Lung (tissue), 12 donors: ENCODE measurements around the gene PPP1R9B. TPM values are rescaled to one million over a fixed set of nuclear protein-coding genes. Genes with fewer than 3 reads are reported as not detected.
A peak's percentile ranks its signal among the peaks of the same experiment; 100 is the strongest.

Experiments used
- ATAC-seq: fragments of 200-7000 bp; cut with Tn5 transposase; one replicate; pipeline ENCODE4 v1.9.1; 2020; ENCODE audit warnings: moderate number of reproducible peaks; ENCODE audit not compliant: insufficient read depth, low FRiP score
- DNase-seq, 3 donors: peaks; one replicate each; pipeline ENCODE4 v3.0.0-alpha.2; 2013 to 2017
- H3K27ac ChIP-seq, 2 donors: one replicate each; pipeline ENCODE4 v1.5.1; 2013; ENCODE audit warnings: mild to moderate bottlenecking in 2 of 2, moderate library complexity in 2 of 2, control low read depth in 1 of 2, inconsistent platforms in 1 of 2, low read depth in 1 of 2, low read length in 1 of 2
- H3K27me3 ChIP-seq, 3 donors: one replicate each; pipeline ENCODE4 v1.5.1; 2013; ENCODE audit warnings: low read length in 2 of 3; ENCODE audit not compliant: control insufficient read depth in 3 of 3, insufficient read depth in 3 of 3
- H3K36me3 ChIP-seq, 4 donors: one replicate each; pipeline ENCODE4 v1.5.1; 2013; ENCODE audit warnings: low read length in 4 of 4, mild to moderate bottlenecking in 1 of 4, moderate library complexity in 1 of 4; ENCODE audit not compliant: control insufficient read depth in 4 of 4, insufficient read depth in 4 of 4
- H3K4me1 ChIP-seq, 5 donors: one replicate each; pipeline ENCODE4 v1.5.1; 2013; ENCODE audit warnings: low read length in 5 of 5, mild to moderate bottlenecking in 2 of 5, moderate library complexity in 1 of 5; ENCODE audit not compliant: control insufficient read depth in 5 of 5, insufficient read depth in 5 of 5
- H3K4me3 ChIP-seq: one replicate; pipeline ENCODE4 v1.5.1; 2013; ENCODE audit warnings: mild to moderate bottlenecking, control low read depth, moderate library complexity
- H3K9ac ChIP-seq, 2 donors: one replicate each; pipeline ENCODE4 v1.5.1; 2013; ENCODE audit warnings: low read length in 2 of 2, control low read depth in 1 of 2; ENCODE audit not compliant: insufficient read depth in 1 of 2
- H3K9me3 ChIP-seq, 4 donors: one replicate each; pipeline ENCODE4 v1.5.1; 2013; ENCODE audit warnings: low read length in 3 of 4, mild to moderate bottlenecking in 1 of 4, moderate library complexity in 1 of 4; ENCODE audit not compliant: control insufficient read depth in 4 of 4, insufficient read depth in 3 of 4
- WGBS, 2 donors: extraction: QIAGEN DNeasy Blood & Tissue Kit; methylation state at CpG; one replicate each; pipeline ENCODE4 v1.1.7; 2013; 5-methylcytosine and 5-hydroxymethylcytosine counted together
- polyA plus RNA-seq, 2 donors: library from polyadenylated mRNA; stranded (reverse); fragments of 200-250 nt; gene quantifications; one replicate each; pipeline ENCODE4 v1.2.1, GENCODE V29; 2013
- total RNA-seq, 2 donors: library from RNA; depleted of rRNA in 1 of 2; stranded (reverse); fragments of >200 nt in 1 of 2; gene quantifications; one replicate each; pipeline ENCODE4 v1.2.1, GENCODE V29; 2014 to 2021
- TF ChIP-seq, protein P1 (sequence below): IDR thresholded peaks from 2 replicates; pipeline ENCODE4 v1.5.1; 2012; ENCODE audit warnings: mild to moderate bottlenecking; ENCODE audit errors: control extremely low read depth, extremely low read depth
- donor health status: control.
- donor health status: control.
- donor health status: Bipolar disorder and iron deficiency.
- donor health status: healthy.
- donor health status: DM: yes; HTN: yes; CAD: no.

PPP1R9B gene
- total and polyA plus RNA-seq, 4 donors, result 31.7 to 77.4 (median 49.8) TPM

DNA sequence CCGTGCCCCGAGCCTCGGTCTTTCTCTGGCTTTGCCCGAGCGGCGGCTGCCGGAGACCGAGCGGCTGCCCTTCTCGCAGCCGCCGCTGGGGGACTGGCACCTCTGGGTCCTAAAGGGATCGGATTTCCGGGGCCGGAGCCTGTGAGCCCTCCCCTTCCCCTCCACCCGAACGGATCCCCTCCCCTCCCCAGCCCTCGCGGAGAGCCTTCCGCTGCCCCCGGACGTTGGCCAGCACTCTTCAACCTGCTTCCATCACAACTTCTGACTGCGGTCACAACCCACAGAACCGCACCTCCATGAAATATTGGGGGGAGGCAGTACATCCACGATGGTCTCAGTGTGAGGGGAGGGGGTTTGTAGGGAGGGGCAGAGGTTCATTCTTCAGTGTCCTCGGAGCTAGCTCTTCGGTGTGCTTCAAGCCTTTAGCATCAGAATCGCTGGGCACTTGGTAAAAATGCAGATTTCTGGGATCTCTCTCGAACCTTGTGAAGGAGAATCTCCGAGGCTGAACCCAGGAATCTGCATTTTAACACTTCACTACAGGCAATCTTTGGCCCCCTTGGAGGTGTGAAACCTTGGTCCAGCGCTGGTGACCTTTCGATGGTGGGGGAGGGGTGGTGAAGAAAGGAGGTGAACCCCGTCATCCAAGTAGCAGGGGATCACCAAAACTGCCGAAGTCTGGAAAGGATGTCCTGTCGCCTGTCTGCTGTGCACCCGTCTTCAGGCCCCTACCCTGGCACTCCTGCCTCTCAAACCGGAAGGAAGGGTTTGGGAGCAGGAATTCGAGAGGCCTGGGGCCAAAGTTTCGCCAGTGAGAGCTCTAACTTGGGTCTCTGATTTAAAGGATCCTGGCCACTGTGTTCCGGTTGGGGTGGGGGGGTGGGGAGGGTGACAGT, 812 bp upstream of the PPP1R9B start:
- H3K9me3 ChIP-seq, result no peaks in the 10 kb centered on the region
- no peaks in the 10 kb centered on the region for H3K27me3 ChIP-seq
- peak overlapping the region; percentile 90 to 91 for H3K27ac ChIP-seq
- H3K4me3 ChIP-seq, result peak overlapping the region; percentile 78
- peaks cover 0 to 4% (median 2%) of the 10 kb centered on the region in 4 donors for H3K36me3 ChIP-seq
- TF ChIP-seq, protein P1, sequence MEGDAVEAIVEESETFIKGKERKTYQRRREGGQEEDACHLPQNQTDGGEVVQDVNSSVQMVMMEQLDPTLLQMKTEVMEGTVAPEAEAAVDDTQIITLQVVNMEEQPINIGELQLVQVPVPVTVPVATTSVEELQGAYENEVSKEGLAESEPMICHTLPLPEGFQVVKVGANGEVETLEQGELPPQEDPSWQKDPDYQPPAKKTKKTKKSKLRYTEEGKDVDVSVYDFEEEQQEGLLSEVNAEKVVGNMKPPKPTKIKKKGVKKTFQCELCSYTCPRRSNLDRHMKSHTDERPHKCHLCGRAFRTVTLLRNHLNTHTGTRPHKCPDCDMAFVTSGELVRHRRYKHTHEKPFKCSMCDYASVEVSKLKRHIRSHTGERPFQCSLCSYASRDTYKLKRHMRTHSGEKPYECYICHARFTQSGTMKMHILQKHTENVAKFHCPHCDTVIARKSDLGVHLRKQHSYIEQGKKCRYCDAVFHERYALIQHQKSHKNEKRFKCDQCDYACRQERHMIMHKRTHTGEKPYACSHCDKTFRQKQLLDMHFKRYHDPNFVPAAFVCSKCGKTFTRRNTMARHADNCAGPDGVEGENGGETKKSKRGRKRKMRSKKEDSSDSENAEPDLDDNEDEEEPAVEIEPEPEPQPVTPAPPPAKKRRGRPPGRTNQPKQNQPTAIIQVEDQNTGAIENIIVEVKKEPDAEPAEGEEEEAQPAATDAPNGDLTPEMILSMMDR, result peak; percentile 30
- ATAC-seq (peak; percentile 74), DNase-seq (peak; percentile 93 to 96 (median 94))
- peaks cover 17 to 51% (median 29%) of the 10 kb centered on the region in 5 donors for H3K4me1 ChIP-seq
- H3K9ac ChIP-seq, result peak overlapping the region; percentile 11 to 68
- 1% methylated on average over 40 of the region's 40 CpGs for WGBS, 2 donors

GRCh38 chr17:50149417-50150353, 792 bp downstream of the PPP1R9B start:
- peak overlapping the region; percentile 78 for H3K4me3 ChIP-seq
- 1% methylated on average over 74 to 123 of the region's 123 CpGs for WGBS, 2 donors
- ATAC-seq (peak; percentile 12), DNase-seq (peak; percentile 57 to 73 (median 58))
- no peaks in the 10 kb centered on the region for H3K9me3 ChIP-seq
- peaks cover 17 to 46% (median 26%) of the 10 kb centered on the region in 5 donors for H3K4me1 ChIP-seq
- TF ChIP-seq, protein P1, result no peak
- no peak overlapping the region for H3K9ac ChIP-seq
- H3K36me3 ChIP-seq, result peaks cover 0 to 15% (median 5%) of the 10 kb centered on the region in 4 donors
- peak overlapping the region; percentile 87 to 89 for H3K27ac ChIP-seq
- no peaks in the 10 kb centered on the region for H3K27me3 ChIP-seq

GRCh38 chr17:50149091-50149416, 1.4 kb downstream of the PPP1R9B start:
- Histone ChIP-seq H3K36me3 (peaks cover 0 to 21% (median 7%) of the 10 kb centered on the region in 4 donors), H3K4me1 (peaks cover 11 to 42% (median 26%) of the 10 kb centered on the region in 5 donors), H3K9ac (no peak overlapping the region), H3K27me3 (no peaks in the 10 kb centered on the region), H3K27ac (peak overlapping the region; percentile 87 to 89), H3K4me3 (peak overlapping the region; percentile 78), H3K9me3 (no peaks in the 10 kb centered on the region)
- WGBS, 2 donors, result 0 to 2% methylated on average over 12 to 30 of the region's 30 CpGs
- TF ChIP-seq, protein P1, result no peak
- DNase-seq (no peak), ATAC-seq (no peak)
